Transverse colon (tissue), 4 donors: ENCODE data around the gene DUSP15. TPM values are rescaled to one million over a fixed set of nuclear protein-coding genes. Genes with fewer than 3 reads are reported as not detected.

Experiments used
- DNase-seq: peaks from one replicate; pipeline ENCODE4 v3.0.0-alpha.2; 2019
- H3K27ac ChIP-seq, 4 donors: fragments of 200-600 bp; sonication (generic); 2 replicates each; pipeline ENCODE4 v1.5.1; 2016 to 2018; ENCODE audit warnings: inconsistent platforms in 4 of 4
- H3K27me3 ChIP-seq: fragments of 200-600 bp; sonication (generic); 2 replicates; pipeline ENCODE4 v1.5.1; 2017; ENCODE audit warnings: inconsistent platforms
- H3K36me3 ChIP-seq, 4 donors: fragments of 200-600 bp; sonication (generic); 2 replicates each; pipeline ENCODE4 v1.5.1; 2017 to 2019; ENCODE audit warnings: inconsistent platforms in 4 of 4
- H3K4me1 ChIP-seq, 4 donors: fragments of 200-600 bp; sonication (generic); 2 replicates each; pipeline ENCODE4 v1.5.1; 2017 to 2020; ENCODE audit warnings: inconsistent platforms in 4 of 4
- H3K4me3 ChIP-seq, 4 donors: fragments of 200-600 bp; sonication (generic); 1 replicate in 1 of 4; 2 replicates in 3 of 4; pipeline versions ENCODE4 v1.5.1 to v1.6.1; 2017 to 2019; ENCODE audit warnings: inconsistent platforms in 4 of 4
- H3K9me3 ChIP-seq, 2 donors: fragments of 200-600 bp; sonication (generic); 2 replicates each; pipeline ENCODE4 v1.5.1; 2017 to 2019; ENCODE audit warnings: inconsistent platforms in 2 of 2
- EP300 ChIP-seq: sonication (generic); formaldehyde crosslinking; IDR thresholded peaks from one replicate; pipeline ENCODE4 v1.6.1; 2017; ENCODE audit warnings: antibody characterized with exemption, low read depth
- POLR2A ChIP-seq: fragments of 450-650 bp; IDR thresholded peaks from one replicate; pipeline ENCODE4 v1.6.1; 2016; ENCODE audit warnings: antibody characterized with exemption, mild to moderate bottlenecking, moderate library complexity
- POLR2AphosphoS5 ChIP-seq, 3 donors: sonication (generic); formaldehyde crosslinking; IDR thresholded peaks; one replicate each; pipeline ENCODE4 v1.6.1; 2016; ENCODE audit warnings: antibody characterized with exemption in 3 of 3
- WGBS, 2 donors: methylation state at CpG; one replicate each; pipeline ENCODE4 v1.1.5; 2018; ENCODE audit warnings: low coverage in 1 of 2; 5-methylcytosine and 5-hydroxymethylcytosine counted together
- in situ Hi-C, 4 donors: fragments of 200-750 bp; cut with MboI; loops; one replicate each; pipeline versions ENCODE4 v1.15.0 to v1.15.1; 2017; ENCODE audit warnings: low sequenced_read_pairs in 3 of 4, low pct_ligation_motif_present in 1 of 4, low pct_unique_long_range_greater_than_20kb in 1 of 4
- intact Hi-C: fragments of 100-400 bp; cut with DNase I; formaldehyde crosslinking; loops from one replicate; pipeline ENCODE4 v1.15.1; 2023; ENCODE audit warnings: low total_unique reads
- total RNA-seq, 4 donors: library from RNA; depleted of rRNA; stranded (reverse); fragments of >200 nt; gene quantifications; one replicate each; pipeline ENCODE4 v1.1.0, GENCODE V29; 2016
- TF ChIP-seq, protein P1 (sequence below), 5 experiments: fragments of 200-600 bp in 3 of 5; fragments of 450-650 bp in 2 of 5; sonication (generic) in 3 of 5; IDR thresholded peaks; 1 replicate in 2 of 5; 2 replicates in 3 of 5; pipeline ENCODE4 v1.5.1; 2016 to 2017; ENCODE audit warnings: antibody characterized with exemption in 5 of 5, inconsistent platforms in 3 of 5, mild to moderate bottlenecking in 2 of 5, moderate library complexity in 1 of 5

Gene DUSP15
- total RNA-seq, 4 donors from 2014 or later, result 1.1 TPM; not detected in 3

DNA sequence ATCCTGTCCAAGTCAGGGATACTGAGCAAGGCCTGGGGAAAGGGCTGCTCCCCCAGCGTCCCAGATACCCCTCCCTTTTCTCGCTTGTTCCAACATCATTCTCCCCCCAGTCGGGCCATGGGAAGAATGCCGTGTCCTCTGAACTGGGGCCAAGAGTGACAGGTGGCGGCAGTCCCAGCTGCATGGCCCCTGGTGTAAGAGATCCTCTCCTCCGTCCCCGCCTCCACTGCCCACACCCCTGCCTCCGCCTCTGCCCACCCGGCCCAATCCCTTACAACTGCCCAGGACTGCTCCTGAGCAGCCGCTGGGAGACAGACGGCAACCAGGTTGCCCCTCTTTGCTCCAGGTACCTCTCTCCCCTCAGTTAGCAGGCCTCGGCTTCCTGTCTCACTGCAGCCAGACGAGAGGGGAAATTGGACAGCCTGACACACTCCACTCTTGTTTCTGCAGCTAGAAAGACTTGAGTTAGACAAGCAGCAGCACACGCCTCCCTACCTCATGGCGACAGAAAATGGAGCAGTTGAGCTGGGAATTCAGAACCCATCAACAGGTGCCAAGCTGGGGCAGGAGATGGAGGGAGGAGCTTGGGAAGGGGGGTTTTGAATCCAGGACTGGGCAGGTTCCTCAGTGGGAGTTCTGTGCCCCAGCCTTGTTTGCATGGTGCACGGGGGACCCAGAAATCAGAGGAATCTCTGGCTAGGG lies 51.1 kb downstream of the DUSP15 start, which contains the start of gene MYLK2:
MYLK2 (plus strand) TSS at position 274 of the 702 bp plus-strand sequence; CDS start at position 499, 225 bp downstream.
- Histone ChIP-seq H3K4me3 (no peak within 1 kb of the TSS), H3K9me3 (no peaks in the 10 kb centered on the region), H3K36me3 (no peaks in the 10 kb centered on the region), H3K27ac (no peak within 1 kb of the TSS), H3K4me1 (peaks cover 0 to 17% (median 11%) of the 10 kb centered on the region in 4 donors), H3K27me3 (no peaks in the 10 kb centered on the region)
- TF ChIP-seq POLR2AphosphoS5 (IDR thresholded peaks at IDR 0.05), result no peak
- no peak for TF ChIP-seq EP300
- TF ChIP-seq, protein P1, sequence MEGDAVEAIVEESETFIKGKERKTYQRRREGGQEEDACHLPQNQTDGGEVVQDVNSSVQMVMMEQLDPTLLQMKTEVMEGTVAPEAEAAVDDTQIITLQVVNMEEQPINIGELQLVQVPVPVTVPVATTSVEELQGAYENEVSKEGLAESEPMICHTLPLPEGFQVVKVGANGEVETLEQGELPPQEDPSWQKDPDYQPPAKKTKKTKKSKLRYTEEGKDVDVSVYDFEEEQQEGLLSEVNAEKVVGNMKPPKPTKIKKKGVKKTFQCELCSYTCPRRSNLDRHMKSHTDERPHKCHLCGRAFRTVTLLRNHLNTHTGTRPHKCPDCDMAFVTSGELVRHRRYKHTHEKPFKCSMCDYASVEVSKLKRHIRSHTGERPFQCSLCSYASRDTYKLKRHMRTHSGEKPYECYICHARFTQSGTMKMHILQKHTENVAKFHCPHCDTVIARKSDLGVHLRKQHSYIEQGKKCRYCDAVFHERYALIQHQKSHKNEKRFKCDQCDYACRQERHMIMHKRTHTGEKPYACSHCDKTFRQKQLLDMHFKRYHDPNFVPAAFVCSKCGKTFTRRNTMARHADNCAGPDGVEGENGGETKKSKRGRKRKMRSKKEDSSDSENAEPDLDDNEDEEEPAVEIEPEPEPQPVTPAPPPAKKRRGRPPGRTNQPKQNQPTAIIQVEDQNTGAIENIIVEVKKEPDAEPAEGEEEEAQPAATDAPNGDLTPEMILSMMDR (IDR thresholded peaks at IDR 0.05), result no peak
- no peak for TF ChIP-seq POLR2A
- 60 to 63% methylated on average over 6 to 16 of the region's 16 CpGs for WGBS, 2 donors
- in situ Hi-C loops (no loop called here), intact Hi-C loops (no loop called here)
- no peak for DNase-seq

DNA sequence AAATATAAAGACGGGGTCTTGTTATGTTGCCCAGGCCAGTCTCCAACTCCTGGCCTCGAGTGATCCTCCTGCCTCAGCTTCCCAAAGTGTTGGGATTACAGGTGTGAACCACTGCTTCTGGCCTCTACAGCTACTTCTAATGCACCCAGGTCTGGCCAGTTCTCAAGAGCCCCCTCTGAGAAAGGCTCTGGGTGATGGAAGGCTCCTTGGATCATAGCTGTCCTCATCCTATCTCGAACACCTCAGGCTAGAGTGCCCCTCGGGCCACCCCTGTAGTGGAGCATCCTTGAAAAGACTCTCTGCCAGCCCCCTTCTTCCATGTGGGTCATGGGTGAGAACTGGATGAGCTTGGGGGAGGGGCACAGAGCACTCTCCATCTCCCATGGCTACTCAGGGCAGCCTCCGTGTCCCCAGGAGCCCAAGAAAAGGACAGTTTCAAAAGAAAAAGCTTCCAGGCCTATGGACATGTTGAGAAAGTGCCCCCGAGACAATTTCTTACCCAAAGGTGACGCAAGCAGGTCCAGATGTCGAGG lies 51.9 kb downstream of the DUSP15 start:
- 95% methylated on average over 8 of the region's 8 CpGs; no CpG with 5 or more reads in 1 of the 2 donors for WGBS, 2 donors
- intact Hi-C loops, result loop anchor here (1.0 kb wide), 1 partner anchor 29 kb away; no protein-coding TSS in a partner anchor
- Histone ChIP-seq H3K27ac (no peak overlapping the region), H3K36me3 (no peaks in the 10 kb centered on the region), H3K4me3 (no peak overlapping the region), H3K4me1 (peaks cover 0 to 17% (median 11%) of the 10 kb centered on the region in 4 donors), H3K27me3 (no peaks in the 10 kb centered on the region), H3K9me3 (no peaks in the 10 kb centered on the region)
- in situ Hi-C loops, result no loop called here
- DNase-seq, result no peak
- TF ChIP-seq, protein P1 (IDR thresholded peaks at IDR 0.05), result no peak
- TF ChIP-seq POLR2AphosphoS5 (IDR thresholded peaks at IDR 0.05), result no peak
- no peak for TF ChIP-seq EP300
- TF ChIP-seq POLR2A, result no peak

DNA sequence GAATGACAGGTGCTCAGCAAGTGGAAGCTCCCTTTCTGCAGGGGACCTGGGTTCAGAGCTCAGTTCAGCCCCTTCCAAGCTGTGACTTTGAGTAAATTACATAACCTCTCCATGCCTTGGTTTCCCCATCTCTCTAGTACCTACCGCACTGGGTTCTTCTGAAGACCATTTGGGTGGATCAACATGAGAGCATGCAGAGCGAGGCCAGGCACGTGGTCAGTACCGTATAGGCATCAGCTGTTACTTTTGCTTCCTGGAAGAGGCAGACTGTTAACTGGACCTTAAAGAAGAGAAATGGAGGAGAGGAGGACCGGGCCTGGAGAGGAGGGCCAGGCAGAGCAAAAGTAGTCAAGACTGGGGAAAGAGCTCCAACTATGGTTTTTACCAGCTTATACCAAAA lies 52.9 kb downstream of the DUSP15 start:
- peaks cover 0 to 11% (median 8%) of the 10 kb centered on the region in 4 donors for H3K4me1 ChIP-seq
- DNase-seq, result no peak
- no peak overlapping the region for H3K4me3 ChIP-seq
- TF ChIP-seq EP300, result no peak
- TF ChIP-seq, protein P1 (IDR thresholded peaks at IDR 0.05), result no peak
- TF ChIP-seq POLR2A, result no peak
- TF ChIP-seq POLR2AphosphoS5 (IDR thresholded peaks at IDR 0.05), result no peak
- no peaks in the 10 kb centered on the region for H3K9me3 ChIP-seq
- no peak overlapping the region for H3K27ac ChIP-seq
- H3K27me3 ChIP-seq, result no peaks in the 10 kb centered on the region
- in situ Hi-C loops, result no loop called here
- WGBS, 2 donors, result 93 to 100% methylated on average over 1 to 5 of the region's 5 CpGs
- intact Hi-C loops, result no loop called here
- H3K36me3 ChIP-seq, result no peaks in the 10 kb centered on the region

DNA sequence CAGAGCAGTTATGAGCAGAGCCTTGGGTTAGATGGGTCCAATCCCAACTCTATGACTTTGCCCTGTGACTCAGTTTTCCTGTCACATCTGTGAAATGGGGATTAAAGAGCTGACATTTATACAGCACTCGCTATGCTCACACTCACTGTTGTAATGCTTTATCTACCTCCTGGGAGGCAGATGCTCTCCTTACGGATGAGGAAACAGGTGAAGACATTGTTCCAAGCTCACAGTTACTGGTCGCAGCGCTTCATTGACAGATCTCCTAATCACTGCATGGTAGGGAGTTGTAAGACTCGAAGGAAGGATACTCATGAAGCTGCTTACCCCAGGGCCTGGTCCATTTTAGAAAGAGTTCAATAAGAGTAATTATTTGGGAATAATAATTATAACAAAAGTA lies 54.1 kb downstream of the DUSP15 start:
- Histone ChIP-seq H3K9me3 (no peaks in the 10 kb centered on the region), H3K27me3 (no peaks in the 10 kb centered on the region), H3K36me3 (no peaks in the 10 kb centered on the region), H3K4me3 (no peak overlapping the region), H3K4me1 (peaks cover 0 to 8% (median 7%) of the 10 kb centered on the region in 4 donors), H3K27ac (no peak overlapping the region)
- 91 to 100% methylated on average over 1 to 5 of the region's 5 CpGs for WGBS, 2 donors
- in situ Hi-C loops (no loop called here), intact Hi-C loops (no loop called here)
- no peak for DNase-seq
- TF ChIP-seq EP300 (no peak), POLR2AphosphoS5 (IDR thresholded peaks at IDR 0.05) (no peak), POLR2A (no peak)
- TF ChIP-seq, protein P1 (IDR thresholded peaks at IDR 0.05), result no peak
